Nephron (organoid): ENCODE measurements around the gene FREY1.

Experiments
- H3K27ac Mint-ChIP-seq, 3 experiments: 2 replicates each; pipeline ENCODE4 v1.8.0; 2020; ENCODE audit warnings: mixed read lengths in 3 of 3, mild to moderate bottlenecking in 2 of 3, moderate library complexity in 1 of 3
- H3K27me3 Mint-ChIP-seq: 2 replicates; pipeline ENCODE4 v1.8.0; 2021; ENCODE audit warnings: low read depth, mild to moderate bottlenecking, moderate library complexity, mixed read lengths
- H3K36me3 Mint-ChIP-seq: 2 replicates; pipeline ENCODE4 v1.8.0; 2020; ENCODE audit warnings: low read depth, mixed read lengths
- H3K4me1 Mint-ChIP-seq: 2 replicates; pipeline ENCODE4 v1.8.0; 2020; ENCODE audit warnings: mixed read lengths
- H3K4me3 Mint-ChIP-seq, 3 experiments: 2 replicates each; pipeline ENCODE4 v1.8.0; 2020; ENCODE audit warnings: mild to moderate bottlenecking in 3 of 3, mixed read lengths in 3 of 3, moderate library complexity in 2 of 3
- H3K9me3 Mint-ChIP-seq: 2 replicates; pipeline ENCODE4 v1.8.0; 2020; ENCODE audit warnings: mixed read lengths
- CTCF ChIP-seq, 3 experiments: fragments of 200-600 bp; sonication (generic); IDR thresholded peaks; one replicate each; pipeline ENCODE4 v1.5.0; 2021; ENCODE audit warnings: antibody characterized with exemption in 3 of 3; ENCODE audit not compliant: unreplicated experiment in 3 of 3

The FREY1 gene

DNA sequence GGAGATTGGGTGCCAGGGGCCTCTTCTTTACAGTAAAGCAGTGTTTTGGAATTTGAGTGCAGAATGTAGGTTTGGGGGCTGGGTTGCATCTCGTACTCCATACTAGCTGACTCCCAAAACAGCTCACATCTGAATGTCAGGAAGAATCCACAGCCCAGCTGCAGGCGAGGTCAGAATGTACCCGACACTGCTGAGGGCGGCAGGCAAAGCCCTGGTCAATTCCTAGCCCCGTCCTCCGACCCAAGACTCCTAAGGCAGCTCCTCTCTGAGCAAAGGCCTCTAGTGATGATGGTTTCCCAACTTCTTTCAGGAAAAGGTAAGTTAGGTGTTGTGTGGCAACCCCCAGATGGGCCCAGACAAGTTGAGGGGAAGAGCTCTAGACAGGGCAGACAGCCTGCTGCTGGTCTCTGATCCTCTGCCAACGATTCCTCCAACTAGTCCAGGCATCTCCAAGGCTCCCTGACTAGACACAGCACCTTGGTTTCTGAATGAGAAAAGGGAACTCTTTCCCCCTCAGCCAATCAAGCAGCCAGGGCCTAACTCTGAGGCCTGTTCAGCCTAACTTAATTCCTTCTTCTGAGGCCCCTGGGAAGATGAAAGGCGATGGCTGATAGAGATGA lies 24.0 kb upstream of the FREY1 start:
- peaks cover 11% of the 10 kb centered on the region for H3K27me3 Mint-ChIP-seq
- TF ChIP-seq CTCF (IDR thresholded peaks at IDR 0.05; ENCODE audit: unreplicated experiment in 3 of 3) = no peak
- no peak overlapping the region for H3K27ac Mint-ChIP-seq
- peaks cover 8% of the 10 kb centered on the region for H3K4me1 Mint-ChIP-seq
- H3K9me3 Mint-ChIP-seq = no peaks in the 10 kb centered on the region
- peaks cover 32% of the 10 kb centered on the region for H3K36me3 Mint-ChIP-seq
- H3K4me3 Mint-ChIP-seq = no peak overlapping the region

- H3K9me3 Mint-ChIP-seq = no peaks in the 10 kb centered on the region
- H3K4me1 Mint-ChIP-seq = peaks cover 8% of the 10 kb centered on the region
- TF ChIP-seq CTCF (IDR thresholded peaks at IDR 0.05; ENCODE audit: unreplicated experiment in 3 of 3) = no peak
- peak overlapping the region; percentile 7 to 75 (median 26) for H3K27ac Mint-ChIP-seq
- peaks cover 32% of the 10 kb centered on the region for H3K36me3 Mint-ChIP-seq
- no peak overlapping the region for H3K4me3 Mint-ChIP-seq
- peaks cover 19% of the 10 kb centered on the region for H3K27me3 Mint-ChIP-seq
Observed at GRCh38 chr11:45930031-45930794, 23.1 kb upstream of the FREY1 start.

DNA sequence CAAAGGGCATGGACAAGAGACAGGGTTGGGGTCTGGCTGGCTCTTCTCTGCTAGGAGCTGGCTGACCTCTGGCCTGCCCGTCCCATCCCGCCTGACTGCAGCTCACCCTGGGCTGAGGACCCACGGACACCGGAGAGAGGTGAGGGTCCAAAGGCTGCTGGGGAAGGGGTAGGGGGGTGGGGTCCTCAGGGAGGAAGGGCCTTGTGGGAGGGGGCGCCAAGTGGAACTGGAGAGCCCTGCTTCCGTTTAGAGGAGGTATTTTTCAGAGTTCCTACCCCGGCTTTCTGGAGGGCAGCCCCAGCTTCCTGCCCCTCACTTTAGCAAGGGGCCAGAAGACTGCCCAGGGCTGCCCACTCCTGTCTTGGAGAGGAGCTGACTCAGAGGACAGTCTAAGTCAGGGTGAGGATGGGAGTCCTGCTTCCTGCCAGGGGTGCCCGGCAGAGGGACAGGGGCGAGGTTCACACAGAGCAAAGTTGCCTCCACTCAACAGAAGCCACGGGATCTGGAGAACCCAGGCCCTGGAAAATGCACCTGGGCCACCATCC lies 22.5 kb upstream of the FREY1 start:
- H3K27ac Mint-ChIP-seq = peak overlapping the region; percentile 7 to 75 (median 26)
- H3K27me3 Mint-ChIP-seq = peaks cover 25% of the 10 kb centered on the region
- no peaks in the 10 kb centered on the region for H3K9me3 Mint-ChIP-seq
- H3K4me3 Mint-ChIP-seq = no peak overlapping the region
- peaks cover 8% of the 10 kb centered on the region for H3K4me1 Mint-ChIP-seq
- H3K36me3 Mint-ChIP-seq = peaks cover 28% of the 10 kb centered on the region
- TF ChIP-seq CTCF (IDR thresholded peaks at IDR 0.05; ENCODE audit: unreplicated experiment in 3 of 3) = no peak

DNA sequence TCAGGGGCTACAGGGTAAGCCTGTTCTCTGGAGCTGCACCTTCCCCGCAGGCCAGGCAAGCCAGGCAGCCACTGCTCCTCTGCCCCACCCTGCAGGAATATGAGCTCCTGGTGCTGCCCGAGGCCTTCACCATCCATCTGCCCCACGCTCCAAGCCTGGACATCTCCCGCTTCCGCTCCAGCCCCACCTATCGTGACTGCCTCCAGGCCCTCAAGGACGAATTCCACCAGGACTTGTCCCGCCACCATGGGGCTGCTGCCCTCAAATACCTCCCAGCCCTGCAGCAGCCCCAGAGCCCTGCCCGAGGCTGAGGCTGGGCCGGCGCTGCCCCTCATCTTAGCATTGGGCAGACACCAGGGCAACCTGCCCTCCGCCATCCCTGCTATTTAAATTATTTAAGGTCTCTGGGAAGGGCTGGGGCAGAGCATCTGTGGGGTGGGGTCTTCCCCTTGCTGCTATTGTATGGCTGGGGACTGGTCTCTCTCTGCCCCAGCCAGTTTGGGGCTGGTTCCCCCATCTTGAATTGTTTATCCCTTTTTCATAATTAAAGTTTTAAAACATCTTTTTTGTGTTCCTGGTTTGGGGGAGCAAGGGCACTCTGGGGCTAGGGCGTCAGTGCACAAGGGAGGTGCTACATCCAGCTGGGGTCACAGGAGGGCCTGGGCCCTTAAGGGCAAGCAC lies 21.6 kb upstream of the FREY1 start:
- TF ChIP-seq CTCF (IDR thresholded peaks at IDR 0.05; ENCODE audit: unreplicated experiment in 3 of 3) = no peak
- H3K27me3 Mint-ChIP-seq = peaks cover 34% of the 10 kb centered on the region
- peaks cover 14% of the 10 kb centered on the region for H3K4me1 Mint-ChIP-seq
- peaks cover 21% of the 10 kb centered on the region for H3K36me3 Mint-ChIP-seq
- H3K4me3 Mint-ChIP-seq = no peak overlapping the region
- H3K9me3 Mint-ChIP-seq = no peaks in the 10 kb centered on the region
- no peak overlapping the region for H3K27ac Mint-ChIP-seq

GRCh38 chr11:45927684-45928413 lies 20.8 kb upstream of the FREY1 start:
- no peak for TF ChIP-seq CTCF (IDR thresholded peaks at IDR 0.05; ENCODE audit: unreplicated experiment in 3 of 3)
- Mint-ChIP-seq H3K27me3 (peaks cover 40% of the 10 kb centered on the region), H3K36me3 (peaks cover 16% of the 10 kb centered on the region), H3K27ac (no peak overlapping the region), H3K4me3 (no peak overlapping the region), H3K9me3 (no peaks in the 10 kb centered on the region), H3K4me1 (peaks cover 14% of the 10 kb centered on the region)
